Measurements from ENCODE around the gene IL31RA.
A peak's percentile ranks its signal among the peaks of the same experiment; 100 is the strongest.

IL31RA gene

DNA sequence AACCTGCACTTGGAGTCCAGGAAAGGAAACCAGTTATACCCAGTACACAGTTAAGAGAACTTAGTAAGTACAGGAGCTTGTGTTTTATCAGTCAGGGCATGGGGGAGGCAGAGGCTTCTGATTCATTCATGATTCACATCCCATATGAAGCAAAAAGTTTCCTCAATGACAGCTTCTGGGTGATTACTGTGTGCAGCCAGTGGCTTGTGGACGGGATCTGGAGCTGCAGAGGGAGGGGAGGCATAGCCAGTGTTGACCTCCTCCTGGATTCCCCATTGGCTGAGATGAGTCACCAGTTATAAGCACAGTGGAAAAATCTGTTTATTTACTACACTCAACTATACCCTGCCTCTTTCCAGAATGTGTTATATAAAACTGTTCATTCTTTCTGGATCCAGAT lies 17.7 kb downstream of the IL31RA start:
- POLR2A ChIA-PET = no interaction called here
- CTCF ChIA-PET = no interaction called here
- no peaks in the 10 kb centered on the region for H3K9me3 ChIP-seq (ENCODE audit: control extremely low read depth in 1 of 5, control insufficient read depth in 4 of 5, insufficient read depth in 2 of 5, low read depth in 1 of 5, low read length in 4 of 5)
- peak in 1 of 3 donors; percentile 7 for DNase-seq
- no peaks in the 10 kb centered on the region for H3K27me3 ChIP-seq (replicated peaks in 2 of 5; ENCODE audit: control insufficient read depth in 4 of 5, insufficient read depth in 5 of 5, low read length in 4 of 5)
- H3K36me3 ChIP-seq (ENCODE audit: control insufficient read depth in 4 of 4, insufficient read depth in 4 of 4, low read length in 3 of 4) = no peaks in the 10 kb centered on the region
- no peak overlapping the region for H3K4me3 ChIP-seq (ENCODE audit: control insufficient read depth in 1 of 7, extremely low read depth in 1 of 7, insufficient read depth in 4 of 7, low read depth in 2 of 7, low read length in 6 of 7)
- no peak overlapping the region for H3K27ac ChIP-seq (ENCODE audit: insufficient read depth in 1 of 2, low read depth in 1 of 2, low read length in 2 of 2, poor library complexity in 1 of 2, severe bottlenecking in 2 of 2)
- H3K4me1 ChIP-seq (ENCODE audit: control extremely low read depth in 1 of 4, control insufficient read depth in 4 of 4, insufficient read depth in 4 of 4, low read length in 3 of 4) = no peaks in the 10 kb centered on the region
- 100% methylated on average over 1 of the region's 1 CpG for WGBS (ENCODE audit: insufficient coverage)

DNA sequence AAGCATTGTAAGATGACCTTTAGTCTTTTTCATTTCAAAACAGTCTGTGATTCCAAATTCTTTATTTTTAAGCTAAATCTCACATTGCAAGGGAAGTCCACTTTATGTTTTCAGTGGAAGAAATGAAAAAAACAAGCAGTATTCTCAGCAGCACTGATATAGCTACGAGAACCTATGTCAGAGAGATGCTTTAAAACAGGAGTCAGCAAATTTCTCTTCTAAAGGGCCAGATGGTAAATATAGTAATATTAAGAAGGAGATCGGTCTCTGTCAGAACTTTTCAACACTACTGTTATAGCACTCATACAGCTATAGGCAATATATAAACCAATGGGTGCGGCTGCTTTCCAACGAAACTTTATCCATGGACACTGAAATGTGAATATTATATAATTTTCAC lies 18.7 kb downstream of the IL31RA start:
- Histone ChIP-seq H3K27ac (ENCODE audit: insufficient read depth in 1 of 2, low read depth in 1 of 2, low read length in 2 of 2, poor library complexity in 1 of 2, severe bottlenecking in 2 of 2) (no peak overlapping the region), H3K4me1 (ENCODE audit: control extremely low read depth in 1 of 4, control insufficient read depth in 4 of 4, insufficient read depth in 4 of 4, low read length in 3 of 4) (no peaks in the 10 kb centered on the region), H3K27me3 (replicated peaks in 2 of 5; ENCODE audit: control insufficient read depth in 4 of 5, insufficient read depth in 5 of 5, low read length in 4 of 5) (no peaks in the 10 kb centered on the region), H3K4me3 (ENCODE audit: control insufficient read depth in 1 of 7, extremely low read depth in 1 of 7, insufficient read depth in 4 of 7, low read depth in 2 of 7, low read length in 6 of 7) (no peak overlapping the region), H3K36me3 (ENCODE audit: control insufficient read depth in 4 of 4, insufficient read depth in 4 of 4, low read length in 3 of 4) (no peaks in the 10 kb centered on the region), H3K9me3 (ENCODE audit: control extremely low read depth in 1 of 5, control insufficient read depth in 4 of 5, insufficient read depth in 2 of 5, low read depth in 1 of 5, low read length in 4 of 5) (no peaks in the 10 kb centered on the region)
- POLR2A ChIA-PET = no interaction called here
- CTCF ChIA-PET = interaction anchor here (1.1 kb wide), 1 partner anchor 44 kb away, joined by 3 read pairs; no protein-coding TSS in a partner anchor
- WGBS (ENCODE audit: insufficient coverage) = 80% methylated on average over 1 of the region's 4 CpGs
- DNase-seq = no peak

DNA sequence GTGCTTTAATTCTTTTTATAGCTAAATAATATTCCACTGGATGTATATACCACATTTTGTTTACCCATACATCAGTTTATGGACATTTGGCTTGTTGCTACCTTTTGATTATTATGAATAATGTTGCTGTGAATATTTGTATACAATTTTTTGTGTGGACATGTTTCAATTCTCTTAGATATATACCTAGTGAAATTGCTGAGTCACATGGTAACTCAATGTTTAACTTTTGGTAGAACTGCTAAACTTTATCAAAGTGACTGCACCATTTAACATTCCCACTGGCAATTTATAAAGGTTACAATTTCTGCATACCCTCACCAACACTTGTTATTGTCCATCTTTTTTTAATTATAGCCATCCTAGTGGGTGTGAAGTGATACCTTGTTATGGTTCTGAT lies 22.1 kb downstream of the IL31RA start:
- ChIA-PET POLR2A (no interaction called here), CTCF (interaction anchor here (1.5 kb wide), 1 partner anchor 21 kb away, joined by 3 read pairs; no protein-coding TSS in a partner anchor)
- Histone ChIP-seq H3K27ac (ENCODE audit: insufficient read depth in 1 of 2, low read depth in 1 of 2, low read length in 2 of 2, poor library complexity in 1 of 2, severe bottlenecking in 2 of 2) (no peak overlapping the region), H3K36me3 (ENCODE audit: control insufficient read depth in 4 of 4, insufficient read depth in 4 of 4, low read length in 3 of 4) (no peaks in the 10 kb centered on the region), H3K4me1 (ENCODE audit: control extremely low read depth in 1 of 4, control insufficient read depth in 4 of 4, insufficient read depth in 4 of 4, low read length in 3 of 4) (no peaks in the 10 kb centered on the region), H3K4me3 (ENCODE audit: control insufficient read depth in 1 of 7, extremely low read depth in 1 of 7, insufficient read depth in 4 of 7, low read depth in 2 of 7, low read length in 6 of 7) (no peak overlapping the region), H3K27me3 (replicated peaks in 2 of 5; ENCODE audit: control insufficient read depth in 4 of 5, insufficient read depth in 5 of 5, low read length in 4 of 5) (no peaks in the 10 kb centered on the region), H3K9me3 (ENCODE audit: control extremely low read depth in 1 of 5, control insufficient read depth in 4 of 5, insufficient read depth in 2 of 5, low read depth in 1 of 5, low read length in 4 of 5) (peaks cover 0 to 6% (median 0%) of the 10 kb centered on the region in 5 experiments)
- no peak for DNase-seq

DNA sequence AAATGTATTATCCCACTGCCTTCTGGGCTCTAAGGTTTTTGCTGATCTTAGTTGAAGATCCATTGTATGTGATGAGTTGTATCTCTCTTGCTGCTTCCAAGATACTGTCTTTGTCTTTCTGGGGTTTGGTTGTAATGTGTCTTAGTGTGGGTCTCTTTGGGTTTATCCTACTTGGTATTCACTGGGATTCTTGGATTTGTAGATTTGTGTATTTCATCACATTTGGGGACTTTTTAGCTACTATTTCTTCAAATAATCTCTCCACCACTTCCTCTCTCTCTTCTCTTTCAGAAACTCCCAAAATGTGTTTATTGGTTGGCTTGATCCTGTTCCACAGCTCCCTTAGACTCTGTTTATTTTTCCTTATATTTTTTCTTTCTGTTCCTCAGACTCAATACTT lies 26.5 kb downstream of the IL31RA start:
- CTCF ChIA-PET = no interaction called here
- no peak for DNase-seq
- no peak overlapping the region for H3K27ac ChIP-seq (ENCODE audit: insufficient read depth in 1 of 2, low read depth in 1 of 2, low read length in 2 of 2, poor library complexity in 1 of 2, severe bottlenecking in 2 of 2)
- H3K4me3 ChIP-seq (ENCODE audit: control insufficient read depth in 1 of 7, extremely low read depth in 1 of 7, insufficient read depth in 4 of 7, low read depth in 2 of 7, low read length in 6 of 7) = no peak overlapping the region
- H3K36me3 ChIP-seq (ENCODE audit: control insufficient read depth in 4 of 4, insufficient read depth in 4 of 4, low read length in 3 of 4) = no peaks in the 10 kb centered on the region
- POLR2A ChIA-PET = no interaction called here
- H3K27me3 ChIP-seq (replicated peaks in 2 of 5; ENCODE audit: control insufficient read depth in 4 of 5, insufficient read depth in 5 of 5, low read length in 4 of 5) = no peaks in the 10 kb centered on the region
- H3K9me3 ChIP-seq (ENCODE audit: control extremely low read depth in 1 of 5, control insufficient read depth in 4 of 5, insufficient read depth in 2 of 5, low read depth in 1 of 5, low read length in 4 of 5) = peaks cover 0 to 11% (median 0%) of the 10 kb centered on the region in 5 experiments
- no peaks in the 10 kb centered on the region for H3K4me1 ChIP-seq (ENCODE audit: control extremely low read depth in 1 of 4, control insufficient read depth in 4 of 4, insufficient read depth in 4 of 4, low read length in 3 of 4)

DNA sequence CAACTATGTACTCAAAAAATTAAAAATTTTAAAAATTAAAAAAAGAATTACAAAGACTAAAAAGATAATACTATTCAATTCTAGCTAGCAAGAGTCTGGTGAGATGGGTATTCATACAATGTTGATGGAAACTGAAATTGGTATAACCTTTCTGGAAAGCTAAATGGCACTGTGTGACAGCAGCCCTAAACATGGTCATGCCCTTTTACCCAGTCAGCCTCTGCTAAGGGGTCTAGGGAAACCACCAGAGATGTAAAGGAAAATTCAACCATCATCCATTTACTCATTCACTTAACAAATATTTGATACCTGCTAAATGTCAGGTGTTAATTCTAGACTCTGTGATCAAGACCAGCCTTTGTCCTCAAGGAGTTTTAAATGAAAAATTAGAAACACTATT lies 29.3 kb downstream of the IL31RA start:
- no peak overlapping the region for H3K4me3 ChIP-seq (ENCODE audit: control insufficient read depth in 1 of 7, extremely low read depth in 1 of 7, insufficient read depth in 4 of 7, low read depth in 2 of 7, low read length in 6 of 7)
- ChIA-PET POLR2A (interaction anchor here (0.5 kb wide), 1 partner anchor 606 kb away, joined by 3 read pairs; no protein-coding TSS in a partner anchor), CTCF (no interaction called here)
- no peaks in the 10 kb centered on the region for H3K27me3 ChIP-seq (replicated peaks in 2 of 5; ENCODE audit: control insufficient read depth in 4 of 5, insufficient read depth in 5 of 5, low read length in 4 of 5)
- DNase-seq = no peak
- no peaks in the 10 kb centered on the region for H3K4me1 ChIP-seq (ENCODE audit: control extremely low read depth in 1 of 4, control insufficient read depth in 4 of 4, insufficient read depth in 4 of 4, low read length in 3 of 4)
- H3K36me3 ChIP-seq (ENCODE audit: control insufficient read depth in 4 of 4, insufficient read depth in 4 of 4, low read length in 3 of 4) = no peaks in the 10 kb centered on the region
- peaks cover 0 to 11% (median 0%) of the 10 kb centered on the region in 5 experiments for H3K9me3 ChIP-seq (ENCODE audit: control extremely low read depth in 1 of 5, control insufficient read depth in 4 of 5, insufficient read depth in 2 of 5, low read depth in 1 of 5, low read length in 4 of 5)
- H3K27ac ChIP-seq (ENCODE audit: insufficient read depth in 1 of 2, low read depth in 1 of 2, low read length in 2 of 2, poor library complexity in 1 of 2, severe bottlenecking in 2 of 2) = no peak overlapping the region

DNA sequence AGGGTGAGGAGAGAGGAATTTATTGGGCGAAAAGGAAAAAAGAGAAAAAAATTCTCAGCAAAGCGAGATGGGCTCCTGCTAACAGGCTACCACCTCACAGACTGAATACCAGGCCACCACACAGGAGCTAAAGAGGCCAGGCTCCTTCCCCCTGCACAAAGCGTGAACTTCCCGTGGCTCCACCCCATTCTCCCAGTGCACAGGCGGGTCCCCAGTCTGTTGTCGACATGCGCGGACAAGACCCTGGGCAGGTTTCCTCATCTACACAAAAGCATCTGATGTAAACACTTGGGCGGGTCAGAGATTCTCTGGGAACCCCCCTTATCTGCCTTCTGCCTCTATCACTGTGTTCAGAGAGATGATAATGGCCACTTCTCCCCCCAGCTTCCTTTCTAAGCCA lies 34.2 kb downstream of the IL31RA start:
- H3K4me3 ChIP-seq (ENCODE audit: control insufficient read depth in 1 of 7, extremely low read depth in 1 of 7, insufficient read depth in 4 of 7, low read depth in 2 of 7, low read length in 6 of 7) = no peak overlapping the region
- H3K4me1 ChIP-seq (ENCODE audit: control extremely low read depth in 1 of 4, control insufficient read depth in 4 of 4, insufficient read depth in 4 of 4, low read length in 3 of 4) = no peaks in the 10 kb centered on the region
- DNase-seq = no peak
- H3K27me3 ChIP-seq (replicated peaks in 2 of 5; ENCODE audit: control insufficient read depth in 4 of 5, insufficient read depth in 5 of 5, low read length in 4 of 5) = peaks cover 0 to 2% (median 0%) of the 10 kb centered on the region in 5 experiments
- no peaks in the 10 kb centered on the region for H3K36me3 ChIP-seq (ENCODE audit: control insufficient read depth in 4 of 4, insufficient read depth in 4 of 4, low read length in 3 of 4)
- ChIA-PET POLR2A (no interaction called here), CTCF (no interaction called here)
- H3K9me3 ChIP-seq (ENCODE audit: control extremely low read depth in 1 of 5, control insufficient read depth in 4 of 5, insufficient read depth in 2 of 5, low read depth in 1 of 5, low read length in 4 of 5) = no peaks in the 10 kb centered on the region
- no peak overlapping the region for H3K27ac ChIP-seq (ENCODE audit: insufficient read depth in 1 of 2, low read depth in 1 of 2, low read length in 2 of 2, poor library complexity in 1 of 2, severe bottlenecking in 2 of 2)
- no CpG with 5 or more reads among the region's 9 CpGs for WGBS (ENCODE audit: insufficient coverage)

DNA sequence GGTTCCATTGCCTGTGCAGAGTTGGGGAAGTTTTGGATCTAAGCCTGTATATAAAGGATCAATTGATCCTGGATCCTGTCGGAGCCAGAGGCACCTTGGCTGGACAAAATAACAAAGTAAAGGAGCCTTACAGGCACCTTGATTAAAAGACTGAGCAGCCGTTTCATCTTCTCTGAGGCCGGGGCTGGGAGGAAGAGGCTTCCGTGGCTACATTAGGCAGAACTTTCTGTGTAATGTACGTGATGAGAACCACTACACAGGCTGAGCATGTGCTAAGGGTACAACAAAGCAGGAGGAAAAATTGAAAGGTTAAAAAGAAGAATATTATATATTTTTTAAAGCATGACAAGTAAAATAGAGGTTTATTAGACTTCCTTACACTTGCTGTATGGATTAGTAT lies 37.0 kb downstream of the IL31RA start:
- CTCF ChIA-PET = no interaction called here

More for the DNA sequence above, 37.0 kb downstream of the IL31RA start:
- Histone ChIP-seq H3K4me1 (ENCODE audit: control extremely low read depth in 1 of 4, control insufficient read depth in 4 of 4, insufficient read depth in 4 of 4, low read length in 3 of 4) (no peaks in the 10 kb centered on the region), H3K27me3 (replicated peaks in 2 of 5; ENCODE audit: control insufficient read depth in 4 of 5, insufficient read depth in 5 of 5, low read length in 4 of 5) (peaks cover 0 to 2% (median 0%) of the 10 kb centered on the region in 5 experiments), H3K4me3 (ENCODE audit: control insufficient read depth in 1 of 7, extremely low read depth in 1 of 7, insufficient read depth in 4 of 7, low read depth in 2 of 7, low read length in 6 of 7) (no peak overlapping the region), H3K36me3 (ENCODE audit: control insufficient read depth in 4 of 4, insufficient read depth in 4 of 4, low read length in 3 of 4) (no peaks in the 10 kb centered on the region), H3K9me3 (ENCODE audit: control extremely low read depth in 1 of 5, control insufficient read depth in 4 of 5, insufficient read depth in 2 of 5, low read depth in 1 of 5, low read length in 4 of 5) (no peaks in the 10 kb centered on the region), H3K27ac (ENCODE audit: insufficient read depth in 1 of 2, low read depth in 1 of 2, low read length in 2 of 2, poor library complexity in 1 of 2, severe bottlenecking in 2 of 2) (no peak overlapping the region)
- 100% methylated on average over 4 of the region's 5 CpGs for WGBS (ENCODE audit: insufficient coverage)
- DNase-seq = no peak
- POLR2A ChIA-PET = no interaction called here

All from common myeloid progenitor, CD34-positive (primary cell).